Measurements from ENCODE around the gene HCFC1R1. TPM values are rescaled to one million over a fixed set of nuclear protein-coding genes. Genes with fewer than 3 reads are reported as not detected.
A peak's percentile ranks its signal among the peaks of the same experiment; 100 is the strongest.

The HCFC1R1 gene
- total and polyA plus RNA-seq, 2 experiments from 2014 or later = 50.8 to 109 TPM

- no peak for DNase-seq (ENCODE audit: low read depth in 1 of 2, low spot score in 1 of 2)
- peak overlapping the region; percentile 31 for H3K4me3 ChIP-seq
- TF ChIP-seq, protein P1, sequence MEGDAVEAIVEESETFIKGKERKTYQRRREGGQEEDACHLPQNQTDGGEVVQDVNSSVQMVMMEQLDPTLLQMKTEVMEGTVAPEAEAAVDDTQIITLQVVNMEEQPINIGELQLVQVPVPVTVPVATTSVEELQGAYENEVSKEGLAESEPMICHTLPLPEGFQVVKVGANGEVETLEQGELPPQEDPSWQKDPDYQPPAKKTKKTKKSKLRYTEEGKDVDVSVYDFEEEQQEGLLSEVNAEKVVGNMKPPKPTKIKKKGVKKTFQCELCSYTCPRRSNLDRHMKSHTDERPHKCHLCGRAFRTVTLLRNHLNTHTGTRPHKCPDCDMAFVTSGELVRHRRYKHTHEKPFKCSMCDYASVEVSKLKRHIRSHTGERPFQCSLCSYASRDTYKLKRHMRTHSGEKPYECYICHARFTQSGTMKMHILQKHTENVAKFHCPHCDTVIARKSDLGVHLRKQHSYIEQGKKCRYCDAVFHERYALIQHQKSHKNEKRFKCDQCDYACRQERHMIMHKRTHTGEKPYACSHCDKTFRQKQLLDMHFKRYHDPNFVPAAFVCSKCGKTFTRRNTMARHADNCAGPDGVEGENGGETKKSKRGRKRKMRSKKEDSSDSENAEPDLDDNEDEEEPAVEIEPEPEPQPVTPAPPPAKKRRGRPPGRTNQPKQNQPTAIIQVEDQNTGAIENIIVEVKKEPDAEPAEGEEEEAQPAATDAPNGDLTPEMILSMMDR (IDR thresholded peaks at IDR 0.05; ENCODE audit: low read depth, low read length) = no peak
- no peaks in the 10 kb centered on the region for H3K9me3 ChIP-seq (ENCODE audit: low read depth)
- no peak overlapping the region for H3K27ac ChIP-seq
- H3K4me1 ChIP-seq (ENCODE audit: low read depth) = no peaks in the 10 kb centered on the region
- no peaks in the 10 kb centered on the region for H3K36me3 ChIP-seq
- H3K27me3 ChIP-seq = peaks cover 71% of the 10 kb centered on the region
Observed at GRCh38 chr16:3046641-3047386, 23.1 kb upstream of the HCFC1R1 start.

DNA sequence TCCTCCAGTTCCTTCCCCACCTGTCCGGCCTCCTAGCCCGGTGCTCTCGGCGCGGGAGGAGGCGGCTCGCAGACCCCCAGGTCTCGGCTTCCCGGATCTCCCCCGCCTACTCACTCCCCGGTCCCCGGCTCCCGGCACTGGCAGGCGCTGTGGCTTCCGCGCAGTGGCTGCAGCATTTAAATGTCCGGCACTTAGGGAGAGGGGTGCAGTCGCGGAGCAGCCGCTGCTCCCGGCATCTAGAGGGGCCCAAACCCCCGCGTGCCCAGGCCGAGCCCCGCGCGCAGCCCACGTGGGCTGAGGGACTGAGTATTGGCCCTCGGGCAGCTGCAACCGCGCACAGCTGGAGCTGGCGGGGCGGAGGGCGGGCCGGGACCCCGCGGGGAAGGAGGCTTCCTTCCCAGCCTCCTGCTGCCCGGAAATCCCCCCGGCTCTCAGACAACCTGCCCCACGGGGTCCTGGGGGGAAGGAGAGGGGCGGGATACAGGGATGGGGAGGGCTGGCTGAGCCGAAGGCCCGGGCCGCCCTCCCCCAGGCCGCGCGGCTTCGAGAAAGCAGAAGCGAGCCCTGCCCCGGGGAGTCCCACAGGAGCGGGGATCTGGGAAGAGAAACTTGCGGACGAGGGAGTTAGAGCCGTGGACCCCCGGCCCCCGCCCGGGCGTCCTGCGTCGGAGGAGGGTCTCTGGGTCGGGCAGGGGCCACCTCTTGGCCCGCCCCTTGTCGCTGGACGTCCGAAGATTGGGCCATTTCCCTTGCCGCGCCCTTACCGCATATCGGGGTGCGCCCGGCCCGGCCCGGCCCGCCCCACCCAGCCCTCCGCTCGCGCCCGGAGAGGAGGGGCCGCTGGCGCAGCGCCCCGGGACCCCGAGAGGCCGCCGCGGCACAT, 22.3 kb upstream of the HCFC1R1 start, which contains the start of gene MMP25:
Gene MMP25 (plus strand): TSS at position 804 of the 883 bp plus-strand sequence. CDS start 357 bp downstream, outside the sequence.
- no peaks in the 10 kb centered on the region for H3K9me3 ChIP-seq (ENCODE audit: low read depth)
- peaks cover 76% of the 10 kb centered on the region for H3K27me3 ChIP-seq

GRCh38 chr16:3044708-3045107, 21.0 kb upstream of the HCFC1R1 start:
- TF ChIP-seq, protein P1 (IDR thresholded peaks at IDR 0.05; ENCODE audit: low read depth, low read length) = no peak
- no peak overlapping the region for H3K4me3 ChIP-seq

More for the DNA sequence above, 22.3 kb upstream of the HCFC1R1 start, which contains the start of gene MMP25:
- TF ChIP-seq, protein P1 (IDR thresholded peaks at IDR 0.05; ENCODE audit: low read depth, low read length) = no peak
- DNase-seq (ENCODE audit: low read depth in 1 of 2, low spot score in 1 of 2) = peak; percentile 11 to 40
- no peaks in the 10 kb centered on the region for H3K36me3 ChIP-seq
- no peak within 1 kb of the TSS for H3K27ac ChIP-seq
- no peaks in the 10 kb centered on the region for H3K4me1 ChIP-seq (ENCODE audit: low read depth)
- H3K4me3 ChIP-seq = peak within 1 kb of the TSS; percentile 31

DNA sequence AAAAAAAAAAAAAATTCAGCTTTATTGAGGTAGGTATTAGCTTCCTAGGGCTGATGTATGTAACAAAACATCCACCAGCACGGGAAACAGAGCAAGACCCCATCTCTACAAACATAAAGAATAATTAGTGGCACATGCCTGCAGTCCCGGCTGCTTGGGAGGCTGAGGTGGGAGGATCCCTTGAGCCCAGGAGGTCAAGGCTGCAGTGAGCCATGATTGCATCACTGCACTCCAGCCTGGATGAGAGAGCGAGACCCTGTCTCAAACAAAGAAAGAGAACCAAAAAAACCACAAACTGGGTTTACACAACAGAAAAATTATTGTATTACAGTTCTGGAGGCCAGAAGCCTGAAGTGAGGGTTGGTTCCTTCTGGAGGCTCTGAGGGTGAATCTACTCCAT, 18.6 kb upstream of the HCFC1R1 start:
- no peak for DNase-seq (ENCODE audit: low read depth in 1 of 2, low spot score in 1 of 2)
- Histone ChIP-seq H3K9me3 (ENCODE audit: low read depth) (no peaks in the 10 kb centered on the region), H3K4me1 (ENCODE audit: low read depth) (no peaks in the 10 kb centered on the region), H3K4me3 (no peak overlapping the region), H3K27me3 (peaks cover 85% of the 10 kb centered on the region), H3K36me3 (no peaks in the 10 kb centered on the region), H3K27ac (no peak overlapping the region)
- TF ChIP-seq, protein P1 (IDR thresholded peaks at IDR 0.05; ENCODE audit: low read depth, low read length) = no peak

More at GRCh38 chr16:3044708-3045107, 21.0 kb upstream of the HCFC1R1 start:
- Histone ChIP-seq H3K27me3 (peaks cover 85% of the 10 kb centered on the region), H3K4me1 (ENCODE audit: low read depth) (no peaks in the 10 kb centered on the region), H3K27ac (no peak overlapping the region), H3K36me3 (no peaks in the 10 kb centered on the region), H3K9me3 (ENCODE audit: low read depth) (no peaks in the 10 kb centered on the region)
- DNase-seq (ENCODE audit: low read depth in 1 of 2, low spot score in 1 of 2) = no peak

GRCh38 chr16:3038896-3039295, 15.2 kb upstream of the HCFC1R1 start:
- H3K27me3 ChIP-seq = peaks cover 85% of the 10 kb centered on the region
- TF ChIP-seq, protein P1 (IDR thresholded peaks at IDR 0.05; ENCODE audit: low read depth, low read length) = no peak
- H3K27ac ChIP-seq = no peak overlapping the region
- H3K36me3 ChIP-seq = no peaks in the 10 kb centered on the region
- no peak for DNase-seq (ENCODE audit: low read depth in 1 of 2, low spot score in 1 of 2)
- H3K4me1 ChIP-seq (ENCODE audit: low read depth) = no peaks in the 10 kb centered on the region
- no peak overlapping the region for H3K4me3 ChIP-seq
- H3K9me3 ChIP-seq (ENCODE audit: low read depth) = no peaks in the 10 kb centered on the region
